ENCODE data around the gene CLDND1. TPM values are rescaled to one million over a fixed set of nuclear protein-coding genes. Genes with fewer than 3 reads are reported as not detected.

The CLDND1 gene
- total and polyA plus RNA-seq, 4 donors: 143 to 263 (median 193) TPM

DNA sequence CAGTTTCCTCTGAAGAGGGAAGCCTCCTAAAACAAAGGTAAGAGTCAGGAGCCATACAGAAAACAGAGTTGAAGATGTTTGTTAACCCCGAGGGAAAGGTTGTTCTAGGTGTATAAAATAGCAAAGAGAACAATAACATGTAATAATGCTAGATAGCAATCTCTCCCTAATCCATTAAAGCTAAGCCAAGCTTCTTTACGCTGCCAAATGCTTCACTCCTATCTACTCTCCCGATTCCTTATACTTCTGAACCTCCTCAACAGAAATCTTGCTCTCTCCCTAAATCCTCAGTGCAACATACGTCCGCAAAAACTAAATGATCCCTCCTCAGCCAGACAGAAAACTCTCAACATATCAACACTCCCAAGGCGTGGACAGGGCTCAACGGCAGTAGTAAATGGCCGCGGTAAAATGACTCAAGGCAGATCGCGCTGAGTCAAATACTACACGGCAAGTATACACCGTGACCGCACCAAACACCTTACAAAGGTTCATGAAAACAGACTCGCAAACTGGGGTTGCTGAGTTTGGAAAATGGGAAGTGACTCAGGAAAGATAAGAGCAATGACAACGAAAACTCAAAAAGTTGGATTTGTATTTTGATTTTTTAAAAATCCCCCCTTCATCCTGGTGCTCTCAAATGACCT lies 682 bp downstream of the CLDND1 start:
- Histone ChIP-seq H3K4me1 (ENCODE audit: control insufficient read depth, insufficient read depth, low read length) (no peaks in the 10 kb centered on the region), H3K9me3 (ENCODE audit: control insufficient read depth, insufficient read depth, low read length) (no peaks in the 10 kb centered on the region), H3K4me3 (ENCODE audit: low read depth, low read length) (peak overlapping the region; percentile 63), H3K36me3 (ENCODE audit: control insufficient read depth, insufficient read depth, low read length) (no peaks in the 10 kb centered on the region), H3K27me3 (ENCODE audit: control insufficient read depth, insufficient read depth, low read length) (no peaks in the 10 kb centered on the region), H3K27ac (ENCODE audit: low read depth, low read length) (peak overlapping the region; percentile 93)
- peak in 5 of 6 donors; percentile 39 to 81 (median 49) for DNase-seq (ENCODE audit: low read depth in 4 of 6, low spot score in 6 of 6)
- WGBS (ENCODE audit: insufficient coverage): 0% methylated on average over 5 of the region's 16 CpGs

GRCh38 chr3:98519351-98519750 lies 3.4 kb downstream of the CLDND1 start:
- H3K4me3 ChIP-seq (ENCODE audit: low read depth, low read length): no peak overlapping the region
- 100% methylated on average over 1 of the region's 1 CpG for WGBS (ENCODE audit: insufficient coverage)

GRCh38 chr3:98518816-98519215 lies 3.9 kb downstream of the CLDND1 start:
- H3K27me3 ChIP-seq (ENCODE audit: control insufficient read depth, insufficient read depth, low read length): no peaks in the 10 kb centered on the region
- no peak for DNase-seq (ENCODE audit: low read depth in 4 of 6, low spot score in 6 of 6)
- H3K27ac ChIP-seq (ENCODE audit: low read depth, low read length): no peak overlapping the region
- no peaks in the 10 kb centered on the region for H3K9me3 ChIP-seq (ENCODE audit: control insufficient read depth, insufficient read depth, low read length)
- WGBS (ENCODE audit: insufficient coverage): 100% methylated on average over 1 of the region's 2 CpGs
- no peak overlapping the region for H3K4me3 ChIP-seq (ENCODE audit: low read depth, low read length)
- peaks cover 6% of the 10 kb centered on the region for H3K36me3 ChIP-seq (ENCODE audit: control insufficient read depth, insufficient read depth, low read length)
- H3K4me1 ChIP-seq (ENCODE audit: control insufficient read depth, insufficient read depth, low read length): no peaks in the 10 kb centered on the region

More at GRCh38 chr3:98519351-98519750, 3.4 kb downstream of the CLDND1 start:
- no peaks in the 10 kb centered on the region for H3K27me3 ChIP-seq (ENCODE audit: control insufficient read depth, insufficient read depth, low read length)
- no peaks in the 10 kb centered on the region for H3K9me3 ChIP-seq (ENCODE audit: control insufficient read depth, insufficient read depth, low read length)
- DNase-seq (ENCODE audit: low read depth in 4 of 6, low spot score in 6 of 6): no peak
- H3K36me3 ChIP-seq (ENCODE audit: control insufficient read depth, insufficient read depth, low read length): peaks cover 3% of the 10 kb centered on the region
- H3K27ac ChIP-seq (ENCODE audit: low read depth, low read length): no peak overlapping the region
- no peaks in the 10 kb centered on the region for H3K4me1 ChIP-seq (ENCODE audit: control insufficient read depth, insufficient read depth, low read length)

DNA sequence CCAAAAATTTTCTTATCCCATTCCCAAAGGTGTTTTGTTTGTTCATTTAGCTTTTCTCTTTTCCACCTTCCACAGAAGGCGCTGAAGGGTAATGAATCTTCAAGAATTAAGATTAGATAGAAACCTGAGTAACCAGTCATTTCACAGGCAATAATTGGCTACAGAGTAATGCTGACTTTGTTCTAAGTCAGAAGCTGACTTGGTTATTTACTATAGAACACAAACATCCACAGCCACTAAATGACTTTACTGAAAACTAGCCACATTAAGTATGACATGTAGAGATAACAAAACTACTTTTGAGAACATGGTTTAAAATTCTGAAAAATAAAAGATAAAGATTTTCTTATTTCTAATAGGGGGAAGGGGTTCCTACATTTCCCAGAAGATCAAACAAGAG lies 7.8 kb downstream of the CLDND1 start:
- WGBS (ENCODE audit: insufficient coverage): no CpG with 5 or more reads among the region's 1 CpG
- Histone ChIP-seq H3K9me3 (ENCODE audit: control insufficient read depth, insufficient read depth, low read length) (no peaks in the 10 kb centered on the region), H3K4me1 (ENCODE audit: control insufficient read depth, insufficient read depth, low read length) (no peaks in the 10 kb centered on the region), H3K4me3 (ENCODE audit: low read depth, low read length) (no peak overlapping the region), H3K36me3 (ENCODE audit: control insufficient read depth, insufficient read depth, low read length) (peaks cover 6% of the 10 kb centered on the region), H3K27ac (ENCODE audit: low read depth, low read length) (no peak overlapping the region), H3K27me3 (ENCODE audit: control insufficient read depth, insufficient read depth, low read length) (no peaks in the 10 kb centered on the region)
- no peak for DNase-seq (ENCODE audit: low read depth in 4 of 6, low spot score in 6 of 6)

DNA sequence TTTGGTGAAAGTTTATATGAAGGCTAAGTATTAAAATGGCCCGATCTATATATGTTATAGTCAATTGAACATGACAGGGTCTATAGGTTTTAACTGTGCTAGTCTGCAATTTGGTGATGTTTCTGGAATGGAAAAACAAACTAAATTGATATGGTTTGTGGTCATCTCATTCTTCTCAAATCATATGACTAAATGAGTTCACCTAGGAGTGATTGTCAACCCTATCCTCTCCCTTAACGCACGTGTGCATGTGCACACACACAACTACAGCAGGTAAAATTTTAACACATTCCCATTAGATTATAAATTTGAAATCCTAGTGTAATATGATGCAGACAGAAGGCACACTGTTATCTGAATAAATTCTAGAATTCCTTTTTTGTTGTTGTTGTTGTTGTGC lies 9.0 kb downstream of the CLDND1 start:
- no peak for DNase-seq (ENCODE audit: low read depth in 4 of 6, low spot score in 6 of 6)
- Histone ChIP-seq H3K36me3 (ENCODE audit: control insufficient read depth, insufficient read depth, low read length) (peaks cover 6% of the 10 kb centered on the region), H3K9me3 (ENCODE audit: control insufficient read depth, insufficient read depth, low read length) (no peaks in the 10 kb centered on the region), H3K27me3 (ENCODE audit: control insufficient read depth, insufficient read depth, low read length) (no peaks in the 10 kb centered on the region), H3K4me3 (ENCODE audit: low read depth, low read length) (no peak overlapping the region), H3K27ac (ENCODE audit: low read depth, low read length) (no peak overlapping the region), H3K4me1 (ENCODE audit: control insufficient read depth, insufficient read depth, low read length) (no peaks in the 10 kb centered on the region)
- 86% methylated on average over 1 of the region's 3 CpGs for WGBS (ENCODE audit: insufficient coverage)

- Histone ChIP-seq H3K27me3 (ENCODE audit: control insufficient read depth, insufficient read depth, low read length) (no peaks in the 10 kb centered on the region), H3K4me3 (ENCODE audit: low read depth, low read length) (no peak overlapping the region), H3K27ac (ENCODE audit: low read depth, low read length) (no peak overlapping the region), H3K36me3 (ENCODE audit: control insufficient read depth, insufficient read depth, low read length) (peaks cover 6% of the 10 kb centered on the region), H3K9me3 (ENCODE audit: control insufficient read depth, insufficient read depth, low read length) (no peaks in the 10 kb centered on the region), H3K4me1 (ENCODE audit: control insufficient read depth, insufficient read depth, low read length) (no peaks in the 10 kb centered on the region)
- DNase-seq (ENCODE audit: low read depth in 4 of 6, low spot score in 6 of 6): peak in 1 of 6 donors; percentile 52
- WGBS (ENCODE audit: insufficient coverage): no CpG with 5 or more reads among the region's 4 CpGs
Observed at GRCh38 chr3:98513091-98513511, 9.6 kb downstream of the CLDND1 start.

GRCh38 chr3:98512576-98512975 lies 10.1 kb downstream of the CLDND1 start:
- Histone ChIP-seq H3K36me3 (ENCODE audit: control insufficient read depth, insufficient read depth, low read length) (peaks cover 6% of the 10 kb centered on the region), H3K9me3 (ENCODE audit: control insufficient read depth, insufficient read depth, low read length) (no peaks in the 10 kb centered on the region), H3K27ac (ENCODE audit: low read depth, low read length) (no peak overlapping the region), H3K27me3 (ENCODE audit: control insufficient read depth, insufficient read depth, low read length) (no peaks in the 10 kb centered on the region), H3K4me1 (ENCODE audit: control insufficient read depth, insufficient read depth, low read length) (no peaks in the 10 kb centered on the region), H3K4me3 (ENCODE audit: low read depth, low read length) (no peak overlapping the region)
- no peak for DNase-seq (ENCODE audit: low read depth in 4 of 6, low spot score in 6 of 6)
- WGBS (ENCODE audit: insufficient coverage): 100% methylated on average over 1 of the region's 4 CpGs

DNA sequence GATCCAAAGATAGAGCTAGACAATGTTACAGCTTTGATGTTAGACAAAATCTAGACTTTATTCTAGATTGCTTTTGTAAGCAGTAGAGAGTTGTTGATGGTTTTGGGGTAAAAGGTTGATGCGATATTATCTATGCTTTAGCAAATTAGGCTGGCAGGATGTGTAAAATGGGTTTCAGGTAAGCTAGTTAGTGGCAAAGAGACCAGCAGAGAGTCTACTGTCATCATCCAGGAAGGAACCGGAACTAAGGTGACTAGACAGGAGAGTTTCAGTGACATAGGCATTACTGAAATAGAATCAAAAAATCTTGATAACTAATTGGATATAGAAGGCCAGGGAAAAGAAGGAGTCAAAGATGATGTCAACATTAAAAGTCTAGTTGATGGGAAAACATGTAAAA lies 14.1 kb downstream of the CLDND1 start:
- DNase-seq (ENCODE audit: low read depth in 4 of 6, low spot score in 6 of 6): no peak
- Histone ChIP-seq H3K36me3 (ENCODE audit: control insufficient read depth, insufficient read depth, low read length) (no peaks in the 10 kb centered on the region), H3K4me3 (ENCODE audit: low read depth, low read length) (no peak overlapping the region), H3K27ac (ENCODE audit: low read depth, low read length) (no peak overlapping the region), H3K9me3 (ENCODE audit: control insufficient read depth, insufficient read depth, low read length) (no peaks in the 10 kb centered on the region), H3K27me3 (ENCODE audit: control insufficient read depth, insufficient read depth, low read length) (no peaks in the 10 kb centered on the region), H3K4me1 (ENCODE audit: control insufficient read depth, insufficient read depth, low read length) (no peaks in the 10 kb centered on the region)
- whole genome bisulfite sequencing (ENCODE audit: insufficient coverage): 100% methylated on average over 2 of the region's 2 CpGs

DNA sequence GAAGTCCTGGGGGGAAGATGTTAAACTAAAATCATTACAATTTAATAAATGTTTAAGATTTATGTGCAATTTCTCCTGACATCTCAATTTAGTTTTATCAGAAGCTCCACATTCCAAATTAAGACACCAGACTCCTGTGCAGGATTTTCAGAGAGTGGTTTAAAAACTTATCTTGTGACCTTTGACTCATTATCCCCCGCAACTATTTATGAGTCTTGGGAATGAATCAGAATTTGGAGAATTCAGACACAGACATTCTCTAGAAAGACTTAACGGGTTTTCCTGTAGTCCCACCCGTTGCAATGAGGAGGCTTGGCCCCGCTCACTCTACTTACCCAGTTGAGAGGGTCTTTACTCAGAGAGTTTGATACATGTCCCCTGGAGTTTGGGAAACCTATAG lies 18.2 kb downstream of the CLDND1 start:
- Histone ChIP-seq H3K27me3 (ENCODE audit: control insufficient read depth, insufficient read depth, low read length) (no peaks in the 10 kb centered on the region), H3K36me3 (ENCODE audit: control insufficient read depth, insufficient read depth, low read length) (no peaks in the 10 kb centered on the region), H3K4me1 (ENCODE audit: control insufficient read depth, insufficient read depth, low read length) (no peaks in the 10 kb centered on the region), H3K27ac (ENCODE audit: low read depth, low read length) (no peak overlapping the region), H3K9me3 (ENCODE audit: control insufficient read depth, insufficient read depth, low read length) (no peaks in the 10 kb centered on the region), H3K4me3 (ENCODE audit: low read depth, low read length) (no peak overlapping the region)
- no peak for DNase-seq (ENCODE audit: low read depth in 4 of 6, low spot score in 6 of 6)
- no CpG with 5 or more reads among the region's 4 CpGs for WGBS (ENCODE audit: insufficient coverage)

- no peak for DNase-seq (ENCODE audit: low read depth in 4 of 6, low spot score in 6 of 6)
- Histone ChIP-seq H3K27me3 (ENCODE audit: control insufficient read depth, insufficient read depth, low read length) (no peaks in the 10 kb centered on the region), H3K4me3 (ENCODE audit: low read depth, low read length) (no peak overlapping the region), H3K27ac (ENCODE audit: low read depth, low read length) (no peak overlapping the region), H3K4me1 (ENCODE audit: control insufficient read depth, insufficient read depth, low read length) (no peaks in the 10 kb centered on the region), H3K9me3 (ENCODE audit: control insufficient read depth, insufficient read depth, low read length) (no peaks in the 10 kb centered on the region), H3K36me3 (ENCODE audit: control insufficient read depth, insufficient read depth, low read length) (no peaks in the 10 kb centered on the region)
- WGBS (ENCODE audit: insufficient coverage): 100% methylated on average over 2 of the region's 5 CpGs
Observed at GRCh38 chr3:98501863-98502576, 20.7 kb downstream of the CLDND1 start.

Measured in spinal cord (tissue), 10 donors.